AG09309 (cell line): ENCODE results near the gene TBC1D4.

Source experiments
- DNase-seq: peaks from one replicate; pipeline ENCODE4 v3.0.0-alpha.2; 2010; ENCODE audit warnings: low read depth
- H3K4me3 ChIP-seq: 2 replicates; pipeline ENCODE4 v1.5.1; 2011; ENCODE audit warnings: mild to moderate bottlenecking, low read depth, low read length, moderate library complexity; ENCODE audit not compliant: control insufficient read depth
- CTCF ChIP-seq: IDR thresholded peaks from 2 replicates; pipeline ENCODE4 v1.5.1; 2011; ENCODE audit warnings: mild to moderate bottlenecking, low read depth, low read length, inconsistent platforms; ENCODE audit not compliant: insufficient read depth, control insufficient read depth; ENCODE audit errors: missing control alignments

Gene TBC1D4

GRCh38 chr13:75376792-75377402, 105.1 kb downstream of the TBC1D4 start:
- no peak for DNase-seq
- no peak for TF ChIP-seq CTCF
- H3K4me3 ChIP-seq = no peak overlapping the region

GRCh38 chr13:75375329-75375728, 106.6 kb downstream of the TBC1D4 start:
- no peak for DNase-seq
- no peak for TF ChIP-seq CTCF
- H3K4me3 ChIP-seq = no peak overlapping the region

GRCh38 chr13:75373988-75374387, 108.0 kb downstream of the TBC1D4 start:
- TF ChIP-seq CTCF = no peak
- DNase-seq = no peak

GRCh38 chr13:75372923-75373841, 108.8 kb downstream of the TBC1D4 start:
- no peak for TF ChIP-seq CTCF
- no peak for DNase-seq
- no peak overlapping the region for H3K4me3 ChIP-seq

More at GRCh38 chr13:75373988-75374387, 108.0 kb downstream of the TBC1D4 start:
- H3K4me3 ChIP-seq = no peak overlapping the region

- TF ChIP-seq CTCF = peak; percentile 59
- no peak overlapping the region for H3K4me3 ChIP-seq
- no peak for DNase-seq
These were observed 109.5 kb downstream of the TBC1D4 start for GRCh38 chr13:75372517-75372916.

GRCh38 chr13:75371203-75371602, 110.8 kb downstream of the TBC1D4 start:
- no peak overlapping the region for H3K4me3 ChIP-seq
- DNase-seq = no peak
- no peak for TF ChIP-seq CTCF
